AG09309 (cell line): Measurements from ENCODE around the gene SNCG.

Source experiments
- DNase-seq: peaks from one replicate; pipeline ENCODE4 v3.0.0-alpha.2; 2010; ENCODE audit warnings: low read depth
- H3K4me3 ChIP-seq: 2 replicates; pipeline ENCODE4 v1.5.1; 2011; ENCODE audit warnings: mild to moderate bottlenecking, low read depth, low read length, moderate library complexity; ENCODE audit not compliant: control insufficient read depth
- TF ChIP-seq, protein P1 (sequence below): IDR thresholded peaks from 2 replicates; pipeline ENCODE4 v1.5.1; 2011; ENCODE audit warnings: mild to moderate bottlenecking, low read depth, low read length, inconsistent platforms; ENCODE audit not compliant: insufficient read depth, control insufficient read depth; ENCODE audit errors: missing control alignments

Gene SNCG

DNA sequence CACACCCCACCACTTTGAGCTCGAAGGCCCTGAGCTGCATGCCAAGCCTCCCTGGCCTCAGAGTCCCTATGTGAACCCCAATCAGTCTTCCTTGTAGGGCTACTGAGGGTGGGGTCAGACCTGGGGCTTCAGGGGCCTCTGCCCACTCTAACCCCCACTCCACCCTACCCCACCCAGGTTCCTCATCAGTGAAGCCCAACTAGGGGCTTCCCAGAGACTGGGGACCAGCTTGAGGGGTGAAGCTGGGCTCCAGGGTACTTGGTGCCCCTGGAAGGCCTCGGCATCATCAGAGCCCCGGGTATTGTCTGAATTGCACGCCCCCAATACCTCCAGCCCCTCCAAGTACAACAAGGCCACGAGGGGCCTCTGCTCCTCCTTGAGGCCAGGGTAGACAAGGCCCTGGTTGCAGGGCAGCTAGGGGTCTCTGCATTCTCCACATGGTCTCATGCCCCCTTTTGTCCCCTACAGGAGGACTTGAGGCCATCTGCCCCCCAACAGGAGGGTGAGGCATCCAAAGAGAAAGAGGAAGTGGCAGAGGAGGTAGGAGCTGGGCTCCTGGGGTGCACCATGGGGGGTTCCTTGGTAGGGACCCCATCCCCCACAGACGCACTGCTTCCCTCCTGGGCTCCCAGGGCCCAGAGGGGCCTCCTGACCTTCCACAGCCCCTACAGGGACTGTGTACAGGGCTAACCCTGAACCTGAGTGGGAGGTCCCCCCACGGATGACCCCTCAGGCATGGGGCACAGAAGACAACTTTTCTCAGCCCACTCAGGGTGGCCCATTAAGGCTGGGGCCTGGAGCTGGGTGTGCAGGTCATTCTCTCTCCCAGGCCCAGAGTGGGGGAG, 4.0 kb downstream of the SNCG start:
- DNase-seq, result no peak
- no peak overlapping the region for H3K4me3 ChIP-seq
- TF ChIP-seq, protein P1, sequence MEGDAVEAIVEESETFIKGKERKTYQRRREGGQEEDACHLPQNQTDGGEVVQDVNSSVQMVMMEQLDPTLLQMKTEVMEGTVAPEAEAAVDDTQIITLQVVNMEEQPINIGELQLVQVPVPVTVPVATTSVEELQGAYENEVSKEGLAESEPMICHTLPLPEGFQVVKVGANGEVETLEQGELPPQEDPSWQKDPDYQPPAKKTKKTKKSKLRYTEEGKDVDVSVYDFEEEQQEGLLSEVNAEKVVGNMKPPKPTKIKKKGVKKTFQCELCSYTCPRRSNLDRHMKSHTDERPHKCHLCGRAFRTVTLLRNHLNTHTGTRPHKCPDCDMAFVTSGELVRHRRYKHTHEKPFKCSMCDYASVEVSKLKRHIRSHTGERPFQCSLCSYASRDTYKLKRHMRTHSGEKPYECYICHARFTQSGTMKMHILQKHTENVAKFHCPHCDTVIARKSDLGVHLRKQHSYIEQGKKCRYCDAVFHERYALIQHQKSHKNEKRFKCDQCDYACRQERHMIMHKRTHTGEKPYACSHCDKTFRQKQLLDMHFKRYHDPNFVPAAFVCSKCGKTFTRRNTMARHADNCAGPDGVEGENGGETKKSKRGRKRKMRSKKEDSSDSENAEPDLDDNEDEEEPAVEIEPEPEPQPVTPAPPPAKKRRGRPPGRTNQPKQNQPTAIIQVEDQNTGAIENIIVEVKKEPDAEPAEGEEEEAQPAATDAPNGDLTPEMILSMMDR, result no peak

DNA sequence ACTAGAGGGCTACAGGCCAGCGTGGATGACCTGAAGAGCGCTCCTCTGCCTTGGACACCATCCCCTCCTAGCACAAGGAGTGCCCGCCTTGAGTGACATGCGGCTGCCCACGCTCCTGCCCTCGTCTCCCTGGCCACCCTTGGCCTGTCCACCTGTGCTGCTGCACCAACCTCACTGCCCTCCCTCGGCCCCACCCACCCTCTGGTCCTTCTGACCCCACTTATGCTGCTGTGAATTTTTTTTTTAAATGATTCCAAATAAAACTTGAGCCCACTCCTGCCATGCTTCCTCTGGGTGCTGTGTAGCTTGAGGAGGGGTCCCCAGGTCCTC, 4.5 kb downstream of the SNCG start:
- DNase-seq, result no peak
- TF ChIP-seq, protein P1, result no peak
- no peak overlapping the region for H3K4me3 ChIP-seq

DNA sequence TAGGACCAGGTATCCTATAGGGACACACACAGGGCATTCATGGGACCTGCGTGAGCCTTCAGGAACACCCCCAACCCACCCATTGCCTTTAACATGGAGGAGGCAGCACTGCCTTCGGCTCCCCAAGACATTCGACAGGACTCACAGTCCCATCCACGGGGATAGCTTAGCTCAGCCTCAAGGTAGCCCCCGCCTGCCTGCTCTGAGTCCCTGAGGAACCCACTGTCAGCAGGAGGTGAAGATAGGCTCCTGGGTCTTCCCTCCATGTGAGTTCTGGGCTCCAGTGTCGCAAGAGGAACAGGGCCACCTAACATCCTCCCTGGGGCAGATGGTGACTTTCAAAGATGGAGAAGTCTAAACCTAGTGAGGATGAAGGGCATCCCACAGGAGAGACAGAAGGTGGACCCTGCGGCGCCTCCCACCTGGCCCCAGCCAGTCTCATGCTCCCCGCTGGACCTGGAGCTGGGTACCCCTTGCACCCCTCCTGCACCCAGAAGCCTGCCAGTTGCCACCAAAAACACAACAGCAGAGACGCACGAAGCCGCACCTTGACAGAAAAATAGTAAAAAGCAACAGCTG, 5.0 kb downstream of the SNCG start:
- no peak for DNase-seq
- no peak overlapping the region for H3K4me3 ChIP-seq
- TF ChIP-seq, protein P1, result no peak

DNA sequence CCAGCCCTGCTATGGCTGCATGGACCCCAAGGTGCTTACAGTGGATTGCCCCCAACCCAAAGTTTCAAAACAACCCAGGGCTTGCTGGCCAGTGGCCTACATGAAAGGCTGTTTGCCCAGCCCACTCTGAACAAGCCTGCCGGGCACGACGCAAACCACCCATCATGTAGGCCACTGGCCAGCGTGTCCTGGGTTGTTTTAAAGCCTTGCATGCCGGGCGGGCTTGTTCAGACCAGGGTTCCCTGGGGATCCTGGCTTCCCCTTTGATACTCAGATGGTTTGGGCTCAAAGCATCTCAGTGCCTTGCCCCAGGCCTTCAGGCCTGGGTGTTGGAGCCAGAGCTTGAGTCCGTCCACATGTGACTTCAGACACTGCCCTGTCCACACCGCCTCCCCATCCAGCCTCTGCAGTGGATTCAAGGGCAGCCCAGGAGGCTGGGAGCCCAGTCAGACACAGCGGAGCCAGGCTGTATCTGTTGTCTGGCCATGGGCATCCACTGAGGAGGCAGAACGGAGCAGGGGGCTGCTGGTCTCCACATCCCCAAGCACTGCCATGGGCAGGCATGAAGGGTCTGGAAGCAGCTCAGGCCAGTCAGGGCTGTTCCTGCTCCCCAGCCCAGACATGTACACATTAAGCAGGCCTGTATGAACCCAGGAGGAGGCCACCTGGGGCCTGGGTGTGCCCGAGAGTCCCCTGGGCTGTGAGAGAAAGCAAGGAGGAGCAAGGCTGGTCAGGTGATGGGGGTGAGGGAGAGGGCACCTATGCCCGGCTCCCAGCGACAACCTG, 5.9 kb downstream of the SNCG start:
- TF ChIP-seq, protein P1, result no peak
- no peak overlapping the region for H3K4me3 ChIP-seq
- DNase-seq, result no peak

DNA sequence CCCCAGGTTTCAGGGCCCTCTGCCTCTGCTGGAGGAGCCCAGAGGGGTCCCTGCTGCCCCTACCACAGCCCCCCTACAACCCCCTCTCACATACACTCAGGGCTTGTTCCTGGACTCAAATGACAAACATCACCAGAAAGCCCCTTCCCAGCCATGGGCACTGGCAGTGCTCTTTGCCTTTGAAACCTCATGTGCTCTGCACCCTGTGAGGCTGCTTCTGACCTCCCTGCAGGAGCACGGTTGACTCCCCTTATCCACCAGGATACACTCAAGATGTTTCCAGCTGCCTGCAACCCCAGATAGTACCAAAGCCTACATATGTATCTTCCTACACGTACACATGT, 6.4 kb downstream of the SNCG start:
- no peak overlapping the region for H3K4me3 ChIP-seq
- DNase-seq, result no peak
- TF ChIP-seq, protein P1, result no peak

DNA sequence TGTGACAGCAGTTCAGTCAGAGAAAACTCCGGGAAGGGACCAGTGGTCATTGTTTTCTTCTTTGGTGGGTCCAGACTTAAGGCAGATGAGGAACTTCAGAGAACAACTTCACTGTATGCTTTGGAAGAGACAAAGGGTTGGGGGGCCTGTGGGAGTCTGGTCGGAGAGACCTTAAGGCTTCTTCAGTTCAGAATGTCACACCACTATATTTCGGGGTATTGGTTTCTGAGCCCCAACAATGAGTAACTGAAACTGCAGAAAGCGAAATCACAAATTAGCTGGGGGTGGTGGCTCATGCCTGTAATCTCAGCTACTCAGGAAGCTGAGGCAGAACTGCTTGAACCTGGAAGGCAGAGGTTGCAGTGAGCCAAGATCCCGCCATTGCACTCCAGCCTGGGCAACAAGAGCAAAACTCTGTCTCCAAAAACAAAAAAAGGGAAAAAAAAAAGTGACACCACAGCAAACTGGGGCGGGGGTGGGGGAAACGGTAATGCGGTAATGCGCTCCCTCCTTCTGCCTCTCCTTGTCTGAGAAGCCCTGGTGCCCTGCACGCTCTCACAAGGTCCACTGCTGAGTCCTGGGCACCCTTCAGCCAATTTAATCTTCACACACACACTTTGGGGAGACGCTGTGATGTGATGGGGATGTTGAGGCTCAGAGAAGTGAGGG, 7.7 kb downstream of the SNCG start:
- H3K4me3 ChIP-seq, result peak overlapping the region; percentile 12; the same call in 1 of the 2 replicates
- TF ChIP-seq, protein P1, result no peak
- DNase-seq, result no peak
